GM19463 (cell line): ENCODE results near the gene GPR39.

Experiments
- ATAC-seq: cut with Tn5 transposase; IDR thresholded peaks from one replicate; pipeline ENCODE4 v1.9.1; 2021; ENCODE audit warnings: mild to moderate bottlenecking, moderate library complexity; ENCODE audit not compliant: unreplicated experiment

GPR39 gene

GRCh38 chr2:132412021-132412420 is 4.6 kb upstream of the GPR39 start:
- ATAC-seq: no peak

GRCh38 chr2:132414081-132414480 is 2.5 kb upstream of the GPR39 start:
- no peak for ATAC-seq

- ATAC-seq: no peak
Measured at GRCh38 chr2:132415256-132415914, 1.2 kb upstream of the GPR39 start.

- ATAC-seq: peak; percentile 54
Measured at GRCh38 chr2:132415915-132416722, 486 bp upstream of the GPR39 start.

DNA sequence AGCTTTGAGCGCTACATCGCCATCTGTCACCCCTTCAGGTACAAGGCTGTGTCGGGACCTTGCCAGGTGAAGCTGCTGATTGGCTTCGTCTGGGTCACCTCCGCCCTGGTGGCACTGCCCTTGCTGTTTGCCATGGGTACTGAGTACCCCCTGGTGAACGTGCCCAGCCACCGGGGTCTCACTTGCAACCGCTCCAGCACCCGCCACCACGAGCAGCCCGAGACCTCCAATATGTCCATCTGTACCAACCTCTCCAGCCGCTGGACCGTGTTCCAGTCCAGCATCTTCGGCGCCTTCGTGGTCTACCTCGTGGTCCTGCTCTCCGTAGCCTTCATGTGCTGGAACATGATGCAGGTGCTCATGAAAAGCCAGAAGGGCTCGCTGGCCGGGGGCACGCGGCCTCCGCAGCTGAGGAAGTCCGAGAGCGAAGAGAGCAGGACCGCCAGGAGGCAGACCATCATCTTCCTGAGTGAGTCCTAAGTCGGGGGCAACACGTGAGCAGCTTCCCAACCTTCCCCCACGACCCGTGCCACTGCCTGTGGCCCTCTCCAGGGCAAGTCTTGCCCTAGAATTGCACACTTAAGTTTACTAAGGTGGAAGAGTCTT is 928 bp downstream of the GPR39 start:
- no peak for ATAC-seq

GRCh38 chr2:132419235-132419634 is 2.6 kb downstream of the GPR39 start:
- no peak for ATAC-seq

DNA sequence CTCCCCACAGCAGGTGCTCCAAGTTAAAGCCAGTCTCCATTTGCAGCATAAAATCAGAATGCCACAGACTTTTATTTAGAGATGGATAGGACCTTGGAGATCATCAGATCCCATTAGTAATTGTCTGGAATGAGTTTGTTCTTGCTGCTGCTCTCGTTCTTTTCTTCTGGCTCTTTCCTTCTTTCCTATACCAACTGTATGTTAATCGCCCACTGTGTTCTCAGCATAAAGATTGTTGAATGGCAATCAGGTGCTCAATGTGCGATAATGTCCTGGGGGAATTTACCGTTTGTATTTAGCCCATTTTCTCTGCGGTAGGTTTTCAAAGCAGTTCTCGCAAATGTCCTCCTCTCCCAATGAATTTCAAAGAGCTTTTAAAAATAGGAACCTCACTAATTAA is 3.3 kb downstream of the GPR39 start:
- no peak for ATAC-seq

DNA sequence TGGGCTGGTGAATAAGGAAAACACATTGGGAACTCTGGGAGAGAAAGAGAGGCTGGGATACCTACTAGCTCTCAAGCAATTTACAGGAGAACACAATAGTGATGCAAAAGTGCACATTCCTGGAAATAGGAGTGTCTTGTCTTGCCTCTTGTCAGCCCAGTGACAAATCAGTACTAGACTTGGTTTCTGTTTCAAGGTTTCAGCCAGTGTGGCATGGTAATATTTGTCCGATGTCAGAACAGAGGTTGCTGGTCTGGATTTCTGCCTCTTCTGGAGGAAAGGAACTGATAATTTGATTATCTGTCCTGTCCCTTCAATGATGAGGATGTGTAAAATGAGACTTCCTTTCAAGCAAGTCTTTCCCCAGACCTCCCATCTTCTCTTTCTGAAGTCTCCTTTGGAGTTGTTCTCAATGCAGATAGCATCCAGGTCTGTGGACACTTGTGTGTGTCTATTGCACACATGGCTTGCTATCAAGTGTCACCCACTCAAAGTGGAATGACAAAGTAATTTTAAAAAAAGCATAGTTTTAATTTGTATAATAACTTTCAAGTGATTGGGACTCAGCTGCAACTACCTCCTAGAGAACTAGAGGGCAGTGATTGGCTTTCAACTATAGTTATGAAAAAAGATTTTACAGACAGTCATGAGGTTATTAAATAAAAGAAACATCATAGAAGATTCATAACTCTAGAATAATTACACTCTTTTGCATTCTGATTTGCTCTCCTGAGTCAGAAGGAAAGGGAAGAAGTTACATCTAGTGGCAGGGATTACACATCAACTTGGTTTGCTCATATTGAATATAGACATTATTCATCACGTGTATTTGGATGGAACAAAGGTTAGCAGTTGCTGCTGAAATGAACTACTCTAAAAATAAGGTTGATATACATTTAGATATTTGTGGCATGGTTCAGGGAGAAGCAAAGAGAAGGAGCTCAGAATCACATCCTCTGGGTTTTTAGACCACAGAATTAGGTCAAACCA is 4.5 kb downstream of the GPR39 start:
- ATAC-seq: no peak

DNA sequence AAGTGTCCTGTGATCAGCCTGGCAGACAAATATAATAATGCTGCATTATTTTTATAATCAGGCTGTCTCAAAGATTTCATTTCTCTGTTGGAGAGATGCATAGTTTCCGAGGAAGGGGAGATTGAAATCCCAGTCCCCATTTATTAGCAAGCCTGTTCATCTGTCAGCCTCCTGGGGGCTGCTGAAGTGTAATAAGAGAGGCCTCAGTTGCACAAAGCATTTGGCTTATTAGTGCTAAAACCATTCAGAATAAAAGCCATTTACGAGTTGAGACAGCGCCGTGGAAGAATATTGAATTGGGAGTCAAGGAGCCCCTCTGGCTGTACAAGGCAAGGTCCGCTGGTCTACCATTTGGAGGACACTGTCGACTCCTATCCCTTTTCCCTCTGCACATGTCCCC is 6.1 kb downstream of the GPR39 start:
- no peak for ATAC-seq

GRCh38 chr2:132424526-132425121 is 8.0 kb downstream of the GPR39 start:
- ATAC-seq: no peak

- ATAC-seq: no peak
Measured at GRCh38 chr2:132426033-132426432, 9.4 kb downstream of the GPR39 start.

DNA sequence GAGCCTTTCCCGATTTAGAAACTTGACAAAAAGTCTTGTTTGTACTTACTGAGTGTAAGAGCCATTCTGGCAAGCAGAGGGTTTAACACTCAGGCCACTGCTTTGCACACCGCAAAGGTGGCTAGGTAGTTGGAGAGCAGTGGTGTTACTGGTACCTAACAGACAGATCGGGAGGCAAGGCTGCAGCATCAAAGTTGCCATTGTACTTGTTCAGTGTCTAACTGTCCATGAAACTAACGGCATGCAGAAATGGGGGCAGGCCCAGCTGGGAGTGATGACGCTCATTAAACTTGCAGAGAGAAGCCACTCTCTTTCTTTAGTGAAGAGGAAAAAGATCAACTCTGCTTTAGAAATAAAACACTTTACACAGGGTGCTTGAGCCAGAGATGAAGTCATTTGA is 10.1 kb downstream of the GPR39 start:
- no peak for ATAC-seq

- no peak for ATAC-seq
Measured at GRCh38 chr2:132429351-132429750, 12.7 kb downstream of the GPR39 start.

DNA sequence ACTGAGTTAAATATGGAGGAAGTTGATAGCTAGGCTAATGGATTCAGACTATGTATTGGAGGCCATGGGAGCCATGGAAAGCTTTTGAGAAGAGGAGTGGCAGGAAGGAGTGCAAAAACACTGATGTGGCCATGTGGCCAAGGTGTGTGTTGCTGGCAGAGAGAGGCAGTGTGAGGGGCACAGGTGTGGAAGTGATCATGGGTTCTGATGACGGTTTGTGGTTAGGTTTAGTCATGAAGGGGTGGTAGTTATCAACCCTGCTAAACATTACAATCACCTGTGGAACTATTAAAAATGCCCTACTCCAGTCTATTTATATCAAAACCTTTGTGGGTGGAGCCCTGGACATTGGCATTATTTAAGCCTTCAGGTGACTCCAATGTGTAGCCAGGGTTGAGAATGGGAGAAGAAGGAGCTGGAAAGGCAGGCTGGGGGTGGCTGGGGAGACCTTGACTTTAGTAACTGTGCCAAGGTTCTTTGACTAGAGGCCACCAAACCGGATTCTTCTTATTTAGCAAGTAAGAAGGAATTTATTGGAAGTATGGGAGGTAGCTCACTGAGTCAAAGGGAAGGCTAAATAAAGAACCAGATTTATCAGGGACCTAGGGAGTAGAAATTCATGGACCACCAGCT is 13.5 kb downstream of the GPR39 start:
- ATAC-seq: no peak

GRCh38 chr2:132430895-132431294 is 14.3 kb downstream of the GPR39 start:
- ATAC-seq: no peak

DNA sequence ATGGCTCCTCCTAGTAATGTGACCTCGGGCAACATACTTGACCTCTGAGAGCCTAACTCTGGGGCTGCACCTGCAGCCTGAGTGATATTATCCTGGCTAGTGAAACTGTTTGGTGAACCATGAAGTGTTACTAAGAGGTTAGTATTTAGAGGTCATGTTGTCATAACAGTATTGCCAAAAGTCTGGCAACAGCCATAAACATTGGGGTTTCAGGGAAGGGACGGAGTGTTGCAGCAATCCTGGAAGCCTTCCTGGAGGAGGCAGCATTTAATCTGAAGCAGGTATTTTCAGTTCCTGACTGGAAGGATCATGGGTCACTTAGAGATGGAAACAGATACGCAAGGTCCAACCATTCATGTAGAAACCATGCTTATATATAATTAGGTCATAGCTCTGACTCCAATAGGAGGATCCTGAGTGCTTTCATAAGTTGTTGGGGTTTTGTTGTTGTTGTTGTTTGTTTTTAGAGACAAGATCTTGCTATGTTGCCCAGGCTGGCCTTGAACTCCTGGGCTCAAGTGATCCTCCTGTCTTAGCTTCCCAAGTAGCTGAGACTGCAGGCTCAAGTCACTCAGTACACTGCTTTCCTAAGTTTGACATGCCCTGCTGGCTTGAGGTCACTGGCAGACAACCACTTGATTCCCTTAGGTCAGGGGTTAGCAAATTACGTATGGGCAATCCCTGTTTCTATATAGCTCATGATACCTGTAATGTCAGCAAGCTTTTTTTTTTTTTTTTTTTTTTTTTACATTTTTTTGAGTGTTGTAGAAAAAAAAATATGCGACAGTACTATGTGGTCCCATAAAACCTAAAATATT is 21.5 kb downstream of the GPR39 start:
- no peak for ATAC-seq

DNA sequence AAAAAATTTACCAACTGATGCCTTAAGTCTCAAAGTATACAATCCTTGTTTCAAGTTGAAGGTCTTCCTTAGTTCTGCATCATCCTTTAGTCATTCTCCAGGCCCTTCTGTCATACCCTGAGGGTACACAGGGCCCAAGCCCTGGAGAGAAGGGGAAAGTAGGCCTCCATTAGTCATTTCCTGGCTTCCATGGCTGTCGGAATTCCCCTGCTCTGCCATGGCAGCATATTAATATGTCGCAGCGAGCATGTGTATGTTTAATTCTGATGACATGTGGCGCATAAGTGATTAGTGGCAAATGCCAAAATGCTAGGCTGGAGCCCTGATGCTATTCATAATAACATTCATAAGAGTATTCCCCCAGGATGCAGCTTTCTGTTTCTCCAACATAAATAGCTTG is 22.1 kb downstream of the GPR39 start:
- no peak for ATAC-seq

DNA sequence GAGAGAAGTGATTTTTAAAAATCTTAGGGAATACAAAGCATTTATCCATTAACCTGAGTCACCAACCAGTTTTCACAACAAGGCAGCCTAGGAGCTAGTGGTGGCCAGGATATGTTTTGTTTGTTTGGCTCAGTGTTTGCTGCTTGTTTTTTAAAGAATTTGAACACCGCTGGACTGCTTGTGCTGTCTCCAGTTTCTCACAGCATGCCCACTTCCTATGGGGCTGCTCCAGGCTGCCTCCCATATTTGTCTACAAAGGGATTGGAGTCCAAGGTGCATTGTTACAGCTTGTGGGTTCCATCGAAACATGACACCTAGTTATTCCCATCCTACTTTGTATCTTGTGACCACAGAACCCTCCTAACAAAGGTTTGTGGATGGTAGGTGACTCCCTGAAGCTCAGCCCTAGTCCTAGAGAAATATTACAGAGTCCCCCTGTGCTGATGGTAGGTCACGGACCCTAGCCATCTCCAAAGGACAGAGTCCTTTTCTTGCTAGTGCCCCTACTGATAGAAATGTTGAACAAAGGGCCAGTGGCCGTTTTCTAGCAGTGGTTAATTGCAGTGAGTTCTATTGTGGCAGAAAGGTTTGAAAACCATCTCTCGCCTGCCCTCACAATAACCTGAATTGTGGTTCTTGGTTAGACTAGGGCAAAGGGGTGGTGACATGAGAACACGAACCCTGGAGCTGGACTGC is 23.2 kb downstream of the GPR39 start:
- no peak for ATAC-seq

DNA sequence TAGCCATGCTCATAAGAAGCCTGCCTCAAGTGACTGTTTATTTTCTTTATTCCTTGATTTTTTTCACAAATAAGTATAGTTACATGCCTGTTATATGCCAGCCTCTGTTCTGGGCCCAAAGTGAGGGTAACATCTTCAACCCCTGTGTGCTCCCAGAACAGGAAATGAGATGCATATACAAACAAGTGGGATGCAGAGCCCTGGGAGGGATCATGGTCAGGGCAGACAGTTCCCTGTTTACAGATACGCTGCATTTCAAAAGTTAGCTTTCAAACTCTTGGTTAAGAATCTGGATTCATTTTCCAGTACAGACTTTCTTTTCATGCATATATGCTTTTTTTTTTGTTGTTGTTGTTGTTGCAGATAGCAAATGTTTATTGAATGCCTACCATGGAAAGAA is 24.4 kb downstream of the GPR39 start:
- ATAC-seq: no peak
